Measurements from ENCODE around the gene CERKL. TPM values are rescaled to one million over a fixed set of nuclear protein-coding genes. Genes with fewer than 3 reads are reported as not detected.

CERKL gene
- total RNA-seq, 1 donor from 2014 or later, result 0.18 TPM

- CTCF ChIA-PET, result no interaction called here
- POLR2A ChIA-PET, result no interaction called here
- Mint-ChIP-seq H3K27me3 (no peaks in the 10 kb centered on the region), H3K9me3 (no peaks in the 10 kb centered on the region), H3K4me3 (no peak overlapping the region), H3K4me1 (no peaks in the 10 kb centered on the region), H3K36me3 (ENCODE audit: low read depth) (peaks cover 62% of the 10 kb centered on the region), H3K27ac (no peak overlapping the region)
- DNase-seq, result no peak
- ATAC-seq (ENCODE audit: low read depth), result no peak
- intact Hi-C loops (cut with micrococcal nuclease), result loop anchor here (5.0 kb wide), 1 partner anchor 37 kb away; no protein-coding TSS in a partner anchor
- TF ChIP-seq CTCF (IDR thresholded peaks at IDR 0.05), result no peak
Measured at GRCh38 chr2:181500201-181500600, 156.7 kb downstream of the CERKL start.

- H3K4me3 Mint-ChIP-seq, result no peak overlapping the region
Measured at GRCh38 chr2:181499231-181499630, 157.7 kb downstream of the CERKL start.

More at GRCh38 chr2:181499231-181499630, 157.7 kb downstream of the CERKL start:
- no peaks in the 10 kb centered on the region for H3K9me3 Mint-ChIP-seq
- ATAC-seq (ENCODE audit: low read depth), result no peak
- intact Hi-C loops (cut with micrococcal nuclease), result no loop called here
- no peak for DNase-seq
- CTCF ChIA-PET, result no interaction called here
- H3K27me3 Mint-ChIP-seq, result no peaks in the 10 kb centered on the region
- no peaks in the 10 kb centered on the region for H3K4me1 Mint-ChIP-seq
- H3K36me3 Mint-ChIP-seq (ENCODE audit: low read depth), result peaks cover 58% of the 10 kb centered on the region
- POLR2A ChIA-PET, result no interaction called here
- no peak for TF ChIP-seq CTCF (IDR thresholded peaks at IDR 0.05)
- H3K27ac Mint-ChIP-seq, result peak overlapping the region; percentile 10

Other genes starting within 250 kb of the CERKL start
- gene ITGA4, start 199.7 kb downstream of the CERKL start, total RNA-seq, result 89.2 and 104 TPM in 2 replicates
- gene NEUROD1, start 23.4 kb upstream of the CERKL start, total RNA-seq, result not detected in 2 replicates
- gene ITPRID2, start 234.6 kb upstream of the CERKL start, total RNA-seq, result 20.0 and 33.9 TPM in 2 replicates